Measurements from ENCODE around the gene NOL3.

DNA sequence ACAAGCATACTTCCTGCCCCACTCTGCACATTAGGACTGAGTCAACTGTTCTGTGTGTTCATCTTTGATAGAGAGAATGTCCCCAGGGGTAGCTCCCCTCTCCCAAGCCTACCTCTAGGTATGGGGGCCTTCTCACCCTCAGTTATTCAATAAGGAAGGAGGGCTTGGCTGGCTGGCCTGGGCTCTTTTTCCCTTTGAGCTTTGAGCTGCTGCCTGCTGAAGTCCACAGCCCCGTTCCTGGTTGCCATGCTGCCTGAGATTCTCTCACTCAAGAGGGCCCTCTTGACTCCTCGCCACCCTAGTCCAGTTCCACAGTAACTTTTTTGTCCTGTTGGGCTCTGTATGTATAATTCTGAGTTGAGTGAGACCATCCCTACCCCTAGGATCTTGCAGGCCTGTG, 24.6 kb upstream of the NOL3 start:
- TF ChIP-seq, protein P1, sequence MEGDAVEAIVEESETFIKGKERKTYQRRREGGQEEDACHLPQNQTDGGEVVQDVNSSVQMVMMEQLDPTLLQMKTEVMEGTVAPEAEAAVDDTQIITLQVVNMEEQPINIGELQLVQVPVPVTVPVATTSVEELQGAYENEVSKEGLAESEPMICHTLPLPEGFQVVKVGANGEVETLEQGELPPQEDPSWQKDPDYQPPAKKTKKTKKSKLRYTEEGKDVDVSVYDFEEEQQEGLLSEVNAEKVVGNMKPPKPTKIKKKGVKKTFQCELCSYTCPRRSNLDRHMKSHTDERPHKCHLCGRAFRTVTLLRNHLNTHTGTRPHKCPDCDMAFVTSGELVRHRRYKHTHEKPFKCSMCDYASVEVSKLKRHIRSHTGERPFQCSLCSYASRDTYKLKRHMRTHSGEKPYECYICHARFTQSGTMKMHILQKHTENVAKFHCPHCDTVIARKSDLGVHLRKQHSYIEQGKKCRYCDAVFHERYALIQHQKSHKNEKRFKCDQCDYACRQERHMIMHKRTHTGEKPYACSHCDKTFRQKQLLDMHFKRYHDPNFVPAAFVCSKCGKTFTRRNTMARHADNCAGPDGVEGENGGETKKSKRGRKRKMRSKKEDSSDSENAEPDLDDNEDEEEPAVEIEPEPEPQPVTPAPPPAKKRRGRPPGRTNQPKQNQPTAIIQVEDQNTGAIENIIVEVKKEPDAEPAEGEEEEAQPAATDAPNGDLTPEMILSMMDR (IDR thresholded peaks at IDR 0.05; ENCODE audit: insufficient read depth, low read depth, low read length): no peak
- TF ChIP-seq EZH2 (IDR thresholded peaks at IDR 0.05; ENCODE audit: insufficient read depth, low read length): no peak
